AG09309 (cell line): Measurements from ENCODE around the gene KCNAB2.
"Not testable (repeated sequence)": the region's sequence is repeated elsewhere in the genome, so short reads cannot be mapped to it uniquely, and the experiment has no call there.

Experiments used
- DNase-seq: peaks from one replicate; pipeline ENCODE4 v3.0.0-alpha.2; 2010; ENCODE audit warnings: low read depth
- H3K4me3 ChIP-seq: 2 replicates; pipeline ENCODE4 v1.5.1; 2011; ENCODE audit warnings: mild to moderate bottlenecking, low read depth, low read length, moderate library complexity; ENCODE audit not compliant: control insufficient read depth
- CTCF ChIP-seq: IDR thresholded peaks from 2 replicates; pipeline ENCODE4 v1.5.1; 2011; ENCODE audit warnings: mild to moderate bottlenecking, low read depth, low read length, inconsistent platforms; ENCODE audit not compliant: insufficient read depth, control insufficient read depth; ENCODE audit errors: missing control alignments

KCNAB2 gene

GRCh38 chr1:6070450-6070974 is 24.8 kb downstream of the KCNAB2 start:
- DNase-seq: no peak
- H3K4me3 ChIP-seq: no peak overlapping the region
- TF ChIP-seq CTCF: no peak

- TF ChIP-seq CTCF: no peak
- no peak for DNase-seq
- no peak overlapping the region for H3K4me3 ChIP-seq
These were observed 25.5 kb downstream of the KCNAB2 start for GRCh38 chr1:6071219-6071618.

- no peak overlapping the region for H3K4me3 ChIP-seq
- no peak for TF ChIP-seq CTCF
- no peak for DNase-seq
These were observed 27.2 kb downstream of the KCNAB2 start for GRCh38 chr1:6072774-6073479.

- TF ChIP-seq CTCF: no peak
- no peak overlapping the region for H3K4me3 ChIP-seq
- no peak for DNase-seq
These were observed 27.9 kb downstream of the KCNAB2 start for GRCh38 chr1:6073480-6074053.

GRCh38 chr1:6074192-6074901 is 28.7 kb downstream of the KCNAB2 start:
- no peak for DNase-seq
- no peak for TF ChIP-seq CTCF

GRCh38 chr1:6075748-6076147 is 30.1 kb downstream of the KCNAB2 start:
- no peak for DNase-seq
- H3K4me3 ChIP-seq: no peak overlapping the region
- TF ChIP-seq CTCF: no peak

More at GRCh38 chr1:6074192-6074901, 28.7 kb downstream of the KCNAB2 start:
- H3K4me3 ChIP-seq: no peak overlapping the region

- not testable (repeated sequence) for DNase-seq
These were observed 31.4 kb downstream of the KCNAB2 start for GRCh38 chr1:6077061-6077460.

More at GRCh38 chr1:6077061-6077460, 31.4 kb downstream of the KCNAB2 start:
- not testable (repeated sequence) for H3K4me3 ChIP-seq
